IMR-90 (cell line): Measurements from ENCODE around the gene AMBRA1. TPM values are rescaled to one million over a fixed set of nuclear protein-coding genes. Genes with fewer than 3 reads are reported as not detected.

Experiments used
- ATAC-seq: fragments of 200-7000 bp; cut with Tn5 transposase; 2 replicates; pipeline ENCODE4 v1.9.1; 2020; ENCODE audit warnings: low read depth, mild to moderate bottlenecking, moderate library complexity
- BruUV-seq: library from RNA; stranded (reverse); fragments of 400-500 nt; replicated peaks from 2 replicates; lab custom pipeline; 2021; lab: Mats Ljungman, UMichigan
- CTCF ChIA-PET: fragments of 300-600 bp; formaldehyde crosslinking; extraction: SDS; loops from one replicate; lab custom pipeline; 2021; ENCODE audit warnings: antibody characterized with exemption; lab: Yijun Ruan, JAX
- POLR2A ChIA-PET: fragments of 300-600 bp; sonication (Branson Sonifier 250); formaldehyde crosslinking; loops from one replicate; lab custom pipeline; 2022; ENCODE audit warnings: antibody characterized with exemption; ENCODE audit not compliant: unreplicated experiment; lab: Charles Lee
- DNase-seq: peaks from one replicate; pipeline ENCODE4 v3.0.0; 2013
- H2AFZ ChIP-seq: replicated peaks from 2 replicates; pipeline ENCODE3; 2013; ENCODE audit warnings: low read length, mild to moderate bottlenecking; ENCODE audit not compliant: poor library complexity
- H2AK5ac ChIP-seq: 2 replicates; pipeline ENCODE4 v1.6.1; 2013; ENCODE audit warnings: low read depth, low read length, inconsistent platforms
- H2AK9ac ChIP-seq: replicated peaks from 2 replicates; pipeline ENCODE3; 2013; ENCODE audit warnings: mild to moderate bottlenecking, low read depth, low read length, moderate library complexity; ENCODE audit not compliant: poor library complexity
- H2BK120ac ChIP-seq: 2 replicates; pipeline ENCODE4 v1.6.1; 2013; ENCODE audit warnings: low read depth, low read length, inconsistent platforms
- H2BK15ac ChIP-seq: 3 replicates; pipeline ENCODE4 v1.6.1; 2013; ENCODE audit warnings: low read depth, low read length, inconsistent platforms
- H2BK20ac ChIP-seq: 2 replicates; pipeline ENCODE4 v1.6.1; 2013; ENCODE audit warnings: low read depth, mild to moderate bottlenecking, inconsistent platforms, low read length, moderate library complexity
- H2BK5ac ChIP-seq: 2 replicates; pipeline ENCODE4 v1.6.1; 2013; ENCODE audit warnings: mild to moderate bottlenecking, low read depth, low read length, inconsistent platforms; ENCODE audit not compliant: poor library complexity, severe bottlenecking
- H3K14ac ChIP-seq: replicated peaks from 2 replicates; pipeline ENCODE4 v1.6.1; 2013; ENCODE audit warnings: low read depth, low read length, inconsistent platforms
- H3K18ac ChIP-seq: 2 replicates; pipeline ENCODE4 v1.6.1; 2013; ENCODE audit warnings: low read depth, low read length, control low read depth
- H3K23ac ChIP-seq: 2 replicates; pipeline ENCODE4 v1.6.1; 2013; ENCODE audit warnings: low read depth, low read length, inconsistent platforms
- H3K27ac ChIP-seq: 2 replicates; pipeline ENCODE4 v1.5.1; 2013; ENCODE audit warnings: mild to moderate bottlenecking, control low read depth, low read length; ENCODE audit not compliant: insufficient read depth
- H3K27me3 ChIP-seq: 2 replicates; pipeline ENCODE4 v1.6.1; 2013; ENCODE audit warnings: low read length; ENCODE audit not compliant: control insufficient read depth, insufficient read depth
- H3K36me3 ChIP-seq: 2 replicates; pipeline ENCODE4 v1.6.1; 2013; ENCODE audit warnings: low read length, mixed read lengths; ENCODE audit not compliant: control insufficient read depth, insufficient read depth
- H3K4ac ChIP-seq: 2 replicates; pipeline ENCODE4 v1.6.1; 2013; ENCODE audit warnings: low read depth, low read length, inconsistent platforms
- H3K4me1 ChIP-seq: 2 replicates; pipeline ENCODE4 v1.6.1; 2013; ENCODE audit warnings: low read length, mixed read lengths; ENCODE audit not compliant: control insufficient read depth, insufficient read depth
- H3K4me2 ChIP-seq: 2 replicates; pipeline ENCODE4 v1.6.1; 2013; ENCODE audit warnings: low read depth, mild to moderate bottlenecking, control low read depth, low read length, moderate library complexity
- H3K4me3 ChIP-seq: 2 replicates; pipeline ENCODE4 v1.5.1; 2013; ENCODE audit warnings: low read depth, mild to moderate bottlenecking, control low read depth, low read length, moderate library complexity; ENCODE audit not compliant: insufficient read depth
- H3K56ac ChIP-seq: 2 replicates; pipeline ENCODE4 v1.6.1; 2013; ENCODE audit warnings: low read length, inconsistent platforms; ENCODE audit not compliant: insufficient read depth; ENCODE audit errors: extremely low read depth
- H3K79me1 ChIP-seq, 2 experiments: 2 replicates each; pipeline ENCODE4 v1.6.1; 2013; ENCODE audit warnings: low read length in 2 of 2, inconsistent platforms in 1 of 2, low read depth in 1 of 2
- H3K9ac ChIP-seq: 2 replicates; pipeline ENCODE4 v1.6.1; 2013; ENCODE audit warnings: low read depth, low read length, control low read depth
- H3K9me1 ChIP-seq: 2 replicates; pipeline ENCODE4 v1.6.1; 2013; ENCODE audit warnings: low read length, inconsistent platforms; ENCODE audit not compliant: insufficient read depth
- H3K9me3 ChIP-seq: 2 replicates; pipeline ENCODE4 v1.6.1; 2013; ENCODE audit warnings: low read length; ENCODE audit not compliant: control insufficient read depth, insufficient read depth
- H4K20me1 ChIP-seq: 2 replicates; pipeline ENCODE4 v1.6.1; 2013; ENCODE audit warnings: low read length, inconsistent platforms; ENCODE audit not compliant: insufficient read depth
- H4K5ac ChIP-seq: 2 replicates; pipeline ENCODE4 v1.6.1; 2013; ENCODE audit warnings: mild to moderate bottlenecking, low read depth, low read length, control low read depth
- H4K8ac ChIP-seq, 2 experiments: 2 replicates each; pipeline ENCODE4 v1.6.1; 2013; ENCODE audit warnings: low read depth in 2 of 2, low read length in 2 of 2, control low read depth in 1 of 2, inconsistent platforms in 1 of 2
- H4K91ac ChIP-seq: 2 replicates; pipeline ENCODE4 v1.6.1; 2013; ENCODE audit warnings: low read depth, low read length, inconsistent platforms; ENCODE audit not compliant: insufficient read depth
- BHLHE40 ChIP-seq: fragments of 150-350 bp; IDR thresholded peaks from 2 replicates; pipeline ENCODE4 v1.6.1; 2016; ENCODE audit warnings: mild to moderate bottlenecking, low read depth, low read length
- CEBPB ChIP-seq: IDR thresholded peaks from 2 replicates; pipeline ENCODE4 v1.6.1; 2012; ENCODE audit warnings: low read depth, low read length, improper control_type of control experiment
- ELK1 ChIP-seq: fragments of 150-350 bp; IDR thresholded peaks from 2 replicates; pipeline ENCODE4 v1.6.1; 2016; ENCODE audit warnings: low read depth, mild to moderate bottlenecking, low read length, moderate library complexity, borderline replicate concordance
- FOS ChIP-seq: fragments of 150-350 bp; IDR thresholded peaks from 2 replicates; pipeline ENCODE4 v1.6.1; 2016; ENCODE audit warnings: low read depth, low read length
- MAFK ChIP-seq: IDR thresholded peaks from 2 replicates; pipeline ENCODE4 v1.6.1; 2012; ENCODE audit warnings: low read depth, low read length, improper control_type of control experiment
- POLR2A ChIP-seq: IDR thresholded peaks from 2 replicates; pipeline ENCODE4 v1.6.1; 2012; ENCODE audit warnings: mild to moderate bottlenecking, low read depth, low read length
- RCOR1 ChIP-seq: IDR thresholded peaks from 2 replicates; pipeline ENCODE4 v1.6.1; 2012; ENCODE audit warnings: mild to moderate bottlenecking, low read length, improper control_type of control experiment; ENCODE audit not compliant: insufficient replicate concordance
- WGBS, 2 experiments: methylation state at CpG; one replicate each; pipeline versions ENCODE4 v1.1.5 to v1.1.7; 2013; ENCODE audit warnings: missing lambda C conversion rate in 2 of 2; ENCODE audit not compliant: insufficient read length in 1 of 2; ENCODE audit errors: extremely low coverage in 2 of 2; 5-methylcytosine and 5-hydroxymethylcytosine counted together
- dilution Hi-C: fragments of 300-500 bp; cut with HindIII; formaldehyde crosslinking; loops from one replicate; pipeline ENCODE4 v1.14.3; 2018; ENCODE audit warnings: low sequenced_read_pairs; ENCODE audit not compliant: unreplicated experiment
- in situ Hi-C: fragments of 300-500 bp; cut with MboI; formaldehyde crosslinking; loops from 3 replicates; pipeline ENCODE4 v1.14.3; 2019; ENCODE audit warnings: low sequenced_read_pairs, inconsistent platforms, mixed read lengths
- intact Hi-C: fragments of 100-400 bp; cut with micrococcal nuclease; formaldehyde crosslinking; loops from 2 replicates; pipeline ENCODE4 v1.10.0; 2022
- polyA plus RNA-seq, 3 experiments: library from polyadenylated mRNA; depleted of rRNA; stranded (reverse); fragments of >200 nt; gene quantifications; 2 replicates each; pipeline ENCODE4 v1.2.3, GENCODE V29; 2012; ENCODE audit warnings: low replicate concordance in 1 of 3
- total RNA-seq: library from RNA; depleted of rRNA; stranded (reverse); fragments of >200 nt; gene quantifications from 2 replicates; pipeline ENCODE4 v1.2.3, GENCODE V29; 2012

Gene AMBRA1
- total and polyA plus RNA-seq, 2 of the 4 experiments (the other 2 are of a cell fraction), result 9.4 to 18.3 TPM

GRCh38 chr11:46528445-46529094, 65.3 kb downstream of the AMBRA1 start:
- dilution Hi-C loops, result no loop called here
- Histone ChIP-seq H3K4me3 (no peak overlapping the region), H4K8ac (no peak overlapping the region), H3K9ac (no peak overlapping the region), H3K9me3 (peaks cover 2% of the 10 kb centered on the region; the same call in 1 of the 2 replicates), H3K27ac (no peak overlapping the region), H2AFZ (no peak overlapping the region), H3K27me3 (no peaks in the 10 kb centered on the region), H3K4ac (no peak overlapping the region), H4K20me1 (peaks cover 58% of the 10 kb centered on the region), H3K79me1 (peaks cover 18 to 66% of the 10 kb centered on the region in 2 experiments), H3K4me1 (no peaks in the 10 kb centered on the region), H2BK120ac (no peak overlapping the region), H3K14ac (no peak overlapping the region), H3K9me1 (peaks cover 4% of the 10 kb centered on the region; the same call in 1 of the 2 replicates), H2AK9ac (no peak overlapping the region), H4K5ac (no peak overlapping the region), H3K56ac (no peak overlapping the region), H3K4me2 (no peak overlapping the region), H2AK5ac (no peak overlapping the region), H2BK5ac (no peak overlapping the region), H3K36me3 (no peaks in the 10 kb centered on the region), H2BK15ac (no peak overlapping the region), H4K91ac (no peak overlapping the region), H3K23ac (no peak overlapping the region), H2BK20ac (no peak overlapping the region), H3K18ac (no peak overlapping the region)
- in situ Hi-C loops, result no loop called here
- POLR2A ChIA-PET, result no interaction called here
- TF ChIP-seq FOS, result no peak
- no peak for TF ChIP-seq RCOR1
- no peak for TF ChIP-seq CEBPB
- no peak for TF ChIP-seq POLR2A
- TF ChIP-seq ELK1, result no peak
- no peak for TF ChIP-seq MAFK
- no peak for TF ChIP-seq BHLHE40
- DNase-seq (no peak), ATAC-seq (no peak)
- intact Hi-C loops, result loop anchor here (1.0 to 2.0 kb wide), 3 partner anchors 38 to 139 kb away; no protein-coding TSS in a partner anchor
- CTCF ChIA-PET, result interaction anchor here (0.9 to 1.6 kb wide), 9 partner anchors 10 to 141 kb away, joined by 3 to 12 read pairs (median 5); partner anchors contain the start of gene CHRM4
- WGBS, 2 experiments, result no CpG with 5 or more reads among the region's 8 CpGs
- BruUV-seq, result no TSS peak
